Mucosa of descending colon (tissue), 3 donors: ENCODE results near the gene CHMP6. TPM values are rescaled to one million over a fixed set of nuclear protein-coding genes. Genes with fewer than 3 reads are reported as not detected.

Experiments
- ATAC-seq: fragments of 200-7000 bp; cut with Tn5 transposase; one replicate; pipeline ENCODE4 v1.9.1; 2020; ENCODE audit warnings: mild to moderate bottlenecking, moderate library complexity
- DNase-seq, 3 donors: peaks; one replicate each; pipeline ENCODE4 v3.0.0-alpha.2; 2020
- H3K36me3 ChIP-seq: fragments of 200-600 bp; one replicate; pipeline ENCODE4 v1.8.0; 2021; ENCODE audit warnings: low read depth, mild to moderate bottlenecking
- H3K4me1 ChIP-seq: fragments of 200-600 bp; one replicate; pipeline ENCODE4 v1.8.0; 2021; ENCODE audit warnings: low read depth, mild to moderate bottlenecking
- H3K4me3 ChIP-seq: fragments of 200-600 bp; one replicate; pipeline ENCODE4 v1.8.0; 2021; ENCODE audit warnings: mild to moderate bottlenecking
- H3K9me3 ChIP-seq: fragments of 200-600 bp; one replicate; pipeline ENCODE4 v1.8.0; 2021; ENCODE audit warnings: mild to moderate bottlenecking
- CTCF ChIP-seq: fragments of 200-600 bp; IDR thresholded peaks from one replicate; pipeline ENCODE4 v1.8.0; 2022; ENCODE audit warnings: antibody characterized with exemption, mild to moderate bottlenecking
- intact Hi-C, 2 donors: fragments of 100-400 bp; cut with DNase I in 1 of 2; cut with micrococcal nuclease in 1 of 2; formaldehyde crosslinking; loops; one replicate each; pipeline versions ENCODE4 v1.11.0 to v1.11.1; 2022; cut with DNase I, micrococcal nuclease
- total RNA-seq, 3 donors: library from RNA; stranded (reverse); fragmentation: NEBNext Ultra II Directional in 2 of 3; extraction: Animal tissue kit (Norgen Biotek cat#: 25700) in 2 of 3; gene quantifications; one replicate each; pipeline versions ENCODE4 v1.2.1 to v1.2.4, GENCODE V29; 2021 to 2023
- donor health status: DM: no; HTN: no; CAD: no; lungs with moderate emphysema.
- donor health status: DM: no; HTN: no; CAD: no.
- donor health status: DM: no; HTN: yes; CAD: no.

Gene CHMP6
- total RNA-seq, 3 donors from 2014 or later: 35.1 to 43.9 (median 35.4) TPM

- no peak overlapping the region for H3K4me3 ChIP-seq
- intact Hi-C loops: loop anchor here (5.0 to 10.0 kb wide), 3 partner anchors 118 to 558 kb away; no protein-coding TSS in a partner anchor
- ATAC-seq (no peak), DNase-seq (peak in 2 of 3 donors; percentile 16 to 44)
- no peaks in the 10 kb centered on the region for H3K36me3 ChIP-seq
- peaks cover 8% of the 10 kb centered on the region for H3K4me1 ChIP-seq
- H3K9me3 ChIP-seq: no peaks in the 10 kb centered on the region
- no peak for TF ChIP-seq CTCF
Observed at GRCh38 chr17:80982426-80982974, 9.1 kb upstream of the CHMP6 start.

GRCh38 chr17:80983545-80983944, 8.1 kb upstream of the CHMP6 start:
- Histone ChIP-seq H3K9me3 (no peaks in the 10 kb centered on the region), H3K36me3 (no peaks in the 10 kb centered on the region), H3K4me1 (peaks cover 8% of the 10 kb centered on the region), H3K4me3 (no peak overlapping the region)
- intact Hi-C loops: loop anchor here (5.0 to 10.0 kb wide), 3 partner anchors 119 to 559 kb away; no protein-coding TSS in a partner anchor
- DNase-seq (peak in 2 of 3 donors; percentile 9 to 46), ATAC-seq (no peak)
- no peak for TF ChIP-seq CTCF

GRCh38 chr17:80984749-80985148, 6.9 kb upstream of the CHMP6 start:
- peak in 1 of 3 donors; percentile 19 for DNase-seq
- Histone ChIP-seq H3K9me3 (no peaks in the 10 kb centered on the region), H3K4me1 (peaks cover 17% of the 10 kb centered on the region), H3K36me3 (no peaks in the 10 kb centered on the region), H3K4me3 (no peak overlapping the region)
- no peak for ATAC-seq
- intact Hi-C loops: loop anchor here (5.0 to 10.0 kb wide), 3 partner anchors 120 to 560 kb away; no protein-coding TSS in a partner anchor
- no peak for TF ChIP-seq CTCF

GRCh38 chr17:80986046-80986445, 5.6 kb upstream of the CHMP6 start:
- intact Hi-C loops: loop anchor here (10.0 kb wide), 2 partner anchors 121 to 561 kb away; no protein-coding TSS in a partner anchor
- DNase-seq (peak in 2 of 3 donors; percentile 11 to 17), ATAC-seq (no peak)
- no peak overlapping the region for H3K4me3 ChIP-seq
- no peak for TF ChIP-seq CTCF
- no peaks in the 10 kb centered on the region for H3K36me3 ChIP-seq
- H3K9me3 ChIP-seq: no peaks in the 10 kb centered on the region
- peaks cover 17% of the 10 kb centered on the region for H3K4me1 ChIP-seq

GRCh38 chr17:80986816-80987475, 4.7 kb upstream of the CHMP6 start:
- Histone ChIP-seq H3K36me3 (no peaks in the 10 kb centered on the region), H3K9me3 (no peaks in the 10 kb centered on the region), H3K4me3 (no peak overlapping the region), H3K4me1 (peaks cover 12% of the 10 kb centered on the region)
- intact Hi-C loops: loop anchor here (10.0 kb wide), 2 partner anchors 122 to 562 kb away; no protein-coding TSS in a partner anchor
- no peak for TF ChIP-seq CTCF
- DNase-seq (peak; percentile 19 to 63 (median 43)), ATAC-seq (no peak)
